OCI-LY7 (cell line): ENCODE results near the gene USP6. TPM values are rescaled to one million over a fixed set of nuclear protein-coding genes. Genes with fewer than 3 reads are reported as not detected.

Experiments
- BruUV-seq: library from RNA; stranded (reverse); fragments of 400-500 nt; replicated peaks from 2 replicates; lab custom pipeline; 2021; lab: Mats Ljungman, UMichigan
- CTCF ChIA-PET: fragments of 300-600 bp; sonication (Branson Sonifier 250); formaldehyde crosslinking; loops from one replicate; lab custom pipeline; 2022; ENCODE audit warnings: antibody characterized with exemption; ENCODE audit not compliant: unreplicated experiment; lab: Charles Lee
- POLR2A ChIA-PET: fragments of 300-600 bp; sonication (Branson Sonifier 250); formaldehyde crosslinking; loops from one replicate; lab custom pipeline; 2022; ENCODE audit warnings: antibody characterized with exemption; lab: Charles Lee
- DNase-seq: peaks from one replicate; pipeline ENCODE4 v3.0.0-alpha.2; 2015; ENCODE audit warnings: low spot score
- H2AFZ ChIP-seq: fragments of 200-600 bp; sonication (generic), shearing (Covaris generic); 2 replicates; pipeline ENCODE4 v1.6.1; 2014; ENCODE audit warnings: mild to moderate bottlenecking, antibody characterized with exemption, low read length, moderate library complexity
- H3K27ac ChIP-seq: fragments of 200-600 bp; sonication (generic); 2 replicates; pipeline ENCODE4 v1.5.1; 2014; ENCODE audit warnings: mixed run types, low read depth, mild to moderate bottlenecking, moderate library complexity, low read length, inconsistent platforms; ENCODE audit not compliant: poor library complexity, severe bottlenecking
- H3K36me3 ChIP-seq: fragments of 200-600 bp; sonication (generic); 2 replicates; pipeline ENCODE4 v1.6.1; 2014; ENCODE audit warnings: mild to moderate bottlenecking, antibody characterized with exemption, low read length, moderate library complexity, mixed read lengths; ENCODE audit not compliant: insufficient read depth
- H3K4me1 ChIP-seq: fragments of 200-600 bp; sonication (generic); 2 replicates; pipeline ENCODE4 v1.5.1; 2014; ENCODE audit warnings: mild to moderate bottlenecking, low read length; ENCODE audit not compliant: insufficient read depth, poor library complexity, severe bottlenecking
- H3K4me2 ChIP-seq: fragments of 200-600 bp; sonication (generic); 2 replicates; pipeline ENCODE4 v1.6.1; 2014; ENCODE audit warnings: mild to moderate bottlenecking, low read length
- H3K4me3 ChIP-seq: fragments of 200-600 bp; sonication (generic); 2 replicates; pipeline ENCODE4 v1.5.1; 2014; ENCODE audit warnings: mild to moderate bottlenecking, low read depth, low read length; ENCODE audit not compliant: poor library complexity, severe bottlenecking
- H3K79me2 ChIP-seq: fragments of 200-600 bp; sonication (generic); 2 replicates; pipeline ENCODE4 v1.6.1; 2016; ENCODE audit warnings: low read depth, mild to moderate bottlenecking, low read length, moderate library complexity, mixed read lengths; ENCODE audit not compliant: insufficient read depth
- H3K9me2 ChIP-seq: fragments of 200-600 bp; sonication (generic); 2 replicates; pipeline ENCODE4 v1.6.1; 2016; ENCODE audit warnings: mild to moderate bottlenecking, low read length, mixed read lengths; ENCODE audit not compliant: insufficient read depth
- H3K9me3 ChIP-seq: fragments of 200-600 bp; sonication (generic); 2 replicates; pipeline ENCODE4 v1.6.1; 2014; ENCODE audit warnings: mild to moderate bottlenecking, mixed run types, low read length, mixed read lengths
- H4K20me1 ChIP-seq: fragments of 200-600 bp; sonication (generic); 2 replicates; pipeline ENCODE4 v1.6.1; 2014; ENCODE audit warnings: mild to moderate bottlenecking, antibody characterized with exemption, low read length, moderate library complexity, mixed read lengths; ENCODE audit not compliant: insufficient read depth
- EZH2phosphoT487 ChIP-seq: fragments of 200-600 bp; sonication (generic); IDR thresholded peaks from 2 replicates; pipeline ENCODE4 v1.6.1; 2018; ENCODE audit warnings: low read depth, borderline replicate concordance, mild to moderate bottlenecking, mixed run types, antibody characterized with exemption, low read length, moderate library complexity, mixed read lengths
- intact Hi-C: fragments of 100-400 bp; cut with micrococcal nuclease; formaldehyde crosslinking; loops from one replicate; pipeline ENCODE4 v1.10.0; 2022; ENCODE audit not compliant: unreplicated experiment
- total RNA-seq, 2 experiments: library from RNA; depleted of rRNA in 1 of 2; stranded (reverse); fragments of >200 nt in 1 of 2; shearing (Covaris generic) in 1 of 2; gene quantifications; 2 replicates each; pipeline ENCODE4 v1.2.3, GENCODE V29; 2014 to 2022
- TF ChIP-seq, protein P1 (sequence below): fragments of 200-600 bp; sonication (generic); conservative IDR thresholded peaks from 2 replicates; pipeline ENCODE4 v1.5.1; 2014; ENCODE audit warnings: mild to moderate bottlenecking, antibody characterized with exemption, low read length, moderate library complexity, mixed read lengths

USP6 gene
- total RNA-seq, 2 experiments from 2014 or later = 0.03 to 0.11 TPM

DNA sequence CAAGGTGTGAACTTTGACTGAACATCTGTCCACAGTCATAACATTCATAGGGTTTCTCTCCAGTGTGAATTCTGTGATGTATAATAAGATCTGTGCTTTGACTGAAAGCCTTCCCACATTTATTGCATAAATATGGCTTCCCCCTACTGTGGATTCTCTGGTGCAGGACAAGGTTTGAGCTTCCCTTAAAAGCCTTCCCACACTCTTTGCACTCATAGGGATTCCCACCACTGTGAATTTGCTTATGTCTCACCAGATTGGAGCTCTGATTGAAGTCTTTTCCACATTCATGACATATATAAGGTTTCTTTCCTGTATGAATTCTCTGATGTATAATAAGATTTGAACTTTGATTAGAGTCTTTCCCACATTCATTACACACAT, 67.6 kb downstream of the USP6 start:
- Histone ChIP-seq H3K4me3 (no peak overlapping the region), H3K4me1 (no peaks in the 10 kb centered on the region), H3K4me2 (no peak overlapping the region), H3K9me2 (no peaks in the 10 kb centered on the region), H4K20me1 (no peaks in the 10 kb centered on the region), H3K27ac (no peak overlapping the region), H3K9me3 (peaks cover 54% of the 10 kb centered on the region), H3K36me3 (peaks cover 76% of the 10 kb centered on the region), H2AFZ (no peak overlapping the region), H3K79me2 (peaks cover 10% of the 10 kb centered on the region; the same call in 1 of the 2 replicates)
- no peak for DNase-seq
- POLR2A ChIA-PET = interaction anchor here (0.7 to 1.0 kb wide), 2 partner anchors 95 to 144 kb away, joined by 3 read pairs; no protein-coding TSS in a partner anchor
- TF ChIP-seq, protein P1, sequence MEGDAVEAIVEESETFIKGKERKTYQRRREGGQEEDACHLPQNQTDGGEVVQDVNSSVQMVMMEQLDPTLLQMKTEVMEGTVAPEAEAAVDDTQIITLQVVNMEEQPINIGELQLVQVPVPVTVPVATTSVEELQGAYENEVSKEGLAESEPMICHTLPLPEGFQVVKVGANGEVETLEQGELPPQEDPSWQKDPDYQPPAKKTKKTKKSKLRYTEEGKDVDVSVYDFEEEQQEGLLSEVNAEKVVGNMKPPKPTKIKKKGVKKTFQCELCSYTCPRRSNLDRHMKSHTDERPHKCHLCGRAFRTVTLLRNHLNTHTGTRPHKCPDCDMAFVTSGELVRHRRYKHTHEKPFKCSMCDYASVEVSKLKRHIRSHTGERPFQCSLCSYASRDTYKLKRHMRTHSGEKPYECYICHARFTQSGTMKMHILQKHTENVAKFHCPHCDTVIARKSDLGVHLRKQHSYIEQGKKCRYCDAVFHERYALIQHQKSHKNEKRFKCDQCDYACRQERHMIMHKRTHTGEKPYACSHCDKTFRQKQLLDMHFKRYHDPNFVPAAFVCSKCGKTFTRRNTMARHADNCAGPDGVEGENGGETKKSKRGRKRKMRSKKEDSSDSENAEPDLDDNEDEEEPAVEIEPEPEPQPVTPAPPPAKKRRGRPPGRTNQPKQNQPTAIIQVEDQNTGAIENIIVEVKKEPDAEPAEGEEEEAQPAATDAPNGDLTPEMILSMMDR = no peak
- no peak for TF ChIP-seq EZH2phosphoT487
- CTCF ChIA-PET = no interaction called here
- intact Hi-C loops = no loop called here
- TSS peak; percentile 0 for BruUV-seq

DNA sequence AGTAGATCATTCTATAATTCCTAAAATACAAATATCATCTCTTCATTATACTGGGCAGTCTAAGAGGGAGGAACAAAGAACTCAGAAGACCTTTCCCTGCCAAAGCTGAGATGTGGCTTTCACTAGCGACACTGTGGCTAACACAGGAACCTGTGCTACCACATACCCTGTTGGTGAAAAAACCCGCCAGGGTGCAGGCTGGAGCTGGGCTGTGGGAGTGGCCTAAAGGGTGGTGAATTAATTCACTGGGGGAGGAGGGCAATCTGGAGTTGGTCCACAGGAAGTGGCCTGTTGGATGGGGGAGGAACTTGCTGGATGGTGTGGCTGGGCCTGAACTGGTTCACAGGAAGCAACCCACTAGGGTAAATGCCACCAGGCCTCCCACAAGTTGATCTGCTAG, 68.5 kb downstream of the USP6 start:
- Histone ChIP-seq H2AFZ (no peak overlapping the region), H3K9me2 (no peaks in the 10 kb centered on the region), H3K4me1 (no peaks in the 10 kb centered on the region), H3K9me3 (peaks cover 56% of the 10 kb centered on the region), H3K36me3 (peaks cover 83% of the 10 kb centered on the region), H3K79me2 (peaks cover 12% of the 10 kb centered on the region; the same call in 1 of the 2 replicates), H3K27ac (no peak overlapping the region), H4K20me1 (no peaks in the 10 kb centered on the region), H3K4me3 (no peak overlapping the region), H3K4me2 (no peak overlapping the region)
- CTCF ChIA-PET = no interaction called here
- POLR2A ChIA-PET = no interaction called here
- no TSS peak for BruUV-seq
- DNase-seq = no peak
- TF ChIP-seq, protein P1 = no peak
- TF ChIP-seq EZH2phosphoT487 = no peak
- intact Hi-C loops = no loop called here
